Activated CD8-positive, alpha-beta T cell treated with anti-CD3 and anti-CD28 coated beads, Interleukin-2, amount 10 ng/mL, durations not matched to agents 7 days and 5 days (primary cell): Measurements from ENCODE around the gene MYO5B. TPM values are rescaled to one million over a fixed set of nuclear protein-coding genes. Genes with fewer than 3 reads are reported as not detected.

Source experiments
- ATAC-seq: fragments of 150-1000 bp; cut with Tn5 transposase; one replicate; pipeline ENCODE4 v1.10.0; 2021; ENCODE audit warnings: moderate library complexity
- CTCF ChIA-PET: fragments of 350-600 bp; sonication (Branson Sonifier 250); formaldehyde crosslinking; loops from one replicate; lab custom pipeline; 2021; ENCODE audit warnings: antibody characterized with exemption; lab: Charles Lee
- POLR2A ChIA-PET: fragments of 350-600 bp; sonication (Branson Sonifier 250); formaldehyde crosslinking; loops from one replicate; lab custom pipeline; 2021; ENCODE audit warnings: antibody characterized with exemption; lab: Charles Lee
- DNase-seq: peaks from one replicate; pipeline ENCODE4 v3.0.0-alpha.2; 2020
- H3K27ac Mint-ChIP-seq: one replicate; pipeline ENCODE4 v1.8.0; 2021; ENCODE audit warnings: mild to moderate bottlenecking, mixed read lengths
- H3K27me3 Mint-ChIP-seq: one replicate; pipeline ENCODE4 v1.8.0; 2021; ENCODE audit warnings: low read depth, mixed read lengths
- H3K36me3 Mint-ChIP-seq: one replicate; pipeline ENCODE4 v1.8.0; 2021; ENCODE audit warnings: low read depth, mixed read lengths
- H3K4me1 Mint-ChIP-seq: one replicate; pipeline ENCODE4 v1.8.0; 2021; ENCODE audit warnings: low read depth, mixed read lengths
- H3K4me3 Mint-ChIP-seq: one replicate; pipeline ENCODE4 v1.8.0; 2021; ENCODE audit warnings: mild to moderate bottlenecking, mixed read lengths
- H3K9me3 Mint-ChIP-seq: one replicate; pipeline ENCODE4 v1.8.0; 2022; ENCODE audit warnings: mixed read lengths; ENCODE audit not compliant: insufficient read depth
- total RNA-seq, 2 experiments: library from RNA; stranded (reverse); gene quantifications; one replicate each; pipeline ENCODE4 v1.2.3, GENCODE V29; 2021

The MYO5B gene
- total RNA-seq, 2 experiments from 2014 or later, result not detected

GRCh38 chr18:50187659-50188058 lies 7.3 kb downstream of the MYO5B start:
- Mint-ChIP-seq H3K4me1 (no peaks in the 10 kb centered on the region), H3K27ac (no peak overlapping the region), H3K4me3 (no peak overlapping the region), H3K9me3 (no peaks in the 10 kb centered on the region), H3K36me3 (no peaks in the 10 kb centered on the region), H3K27me3 (peaks cover 42% of the 10 kb centered on the region)
- CTCF ChIA-PET, result interaction anchor here (2.2 kb wide), 1 partner anchor 8 kb away, joined by 7 read pairs; the partner anchor contains the start of gene MYO5B
- DNase-seq (no peak), ATAC-seq (no peak)
- POLR2A ChIA-PET, result no interaction called here

GRCh38 chr18:50186385-50186784 lies 8.6 kb downstream of the MYO5B start:
- Mint-ChIP-seq H3K9me3 (no peaks in the 10 kb centered on the region), H3K4me1 (no peaks in the 10 kb centered on the region), H3K27ac (no peak overlapping the region), H3K36me3 (no peaks in the 10 kb centered on the region), H3K4me3 (no peak overlapping the region), H3K27me3 (peaks cover 36% of the 10 kb centered on the region)
- no peak for ATAC-seq
- DNase-seq, result no peak
- POLR2A ChIA-PET, result no interaction called here
- CTCF ChIA-PET, result interaction anchor here (2.2 kb wide), 1 partner anchor 9 kb away, joined by 7 read pairs; the partner anchor contains the start of gene MYO5B

- ChIA-PET POLR2A (no interaction called here), CTCF (no interaction called here)
- ATAC-seq, result no peak
- Mint-ChIP-seq H3K4me3 (no peak overlapping the region), H3K36me3 (no peaks in the 10 kb centered on the region), H3K4me1 (no peaks in the 10 kb centered on the region), H3K27me3 (peaks cover 26% of the 10 kb centered on the region), H3K9me3 (no peaks in the 10 kb centered on the region), H3K27ac (no peak overlapping the region)
- DNase-seq, result no peak
These were observed 11.4 kb downstream of the MYO5B start for GRCh38 chr18:50183556-50183955.

GRCh38 chr18:50182511-50182910 lies 12.4 kb downstream of the MYO5B start:
- Mint-ChIP-seq H3K9me3 (no peaks in the 10 kb centered on the region), H3K36me3 (no peaks in the 10 kb centered on the region), H3K27ac (no peak overlapping the region), H3K27me3 (peaks cover 35% of the 10 kb centered on the region), H3K4me3 (no peak overlapping the region), H3K4me1 (no peaks in the 10 kb centered on the region)
- POLR2A ChIA-PET, result no interaction called here
- no peak for DNase-seq
- CTCF ChIA-PET, result no interaction called here
- ATAC-seq, result no peak

- no peak overlapping the region for H3K27ac Mint-ChIP-seq
- no peaks in the 10 kb centered on the region for H3K36me3 Mint-ChIP-seq
- CTCF ChIA-PET, result interaction anchor here (0.7 kb wide), 1 partner anchor 11 kb away, joined by 4 read pairs; no protein-coding TSS in a partner anchor
- no peak for DNase-seq
- POLR2A ChIA-PET, result no interaction called here
- no peaks in the 10 kb centered on the region for H3K4me1 Mint-ChIP-seq
- H3K27me3 Mint-ChIP-seq, result peaks cover 35% of the 10 kb centered on the region
- ATAC-seq, result no peak
- no peaks in the 10 kb centered on the region for H3K9me3 Mint-ChIP-seq
- no peak overlapping the region for H3K4me3 Mint-ChIP-seq
These were observed 13.4 kb downstream of the MYO5B start for GRCh38 chr18:50181590-50181989.

- no peak overlapping the region for H3K4me3 Mint-ChIP-seq
- no peaks in the 10 kb centered on the region for H3K36me3 Mint-ChIP-seq
- no peaks in the 10 kb centered on the region for H3K9me3 Mint-ChIP-seq
- no peak for DNase-seq
- ChIA-PET CTCF (interaction anchor here (1.5 kb wide), 1 partner anchor 178 kb away, joined by 4 read pairs; no protein-coding TSS in a partner anchor), POLR2A (no interaction called here)
- no peak overlapping the region for H3K27ac Mint-ChIP-seq
- no peak for ATAC-seq
- no peaks in the 10 kb centered on the region for H3K4me1 Mint-ChIP-seq
- peaks cover 41% of the 10 kb centered on the region for H3K27me3 Mint-ChIP-seq
These were observed 15.5 kb downstream of the MYO5B start for GRCh38 chr18:50179465-50179864.

GRCh38 chr18:50177294-50177992 lies 17.5 kb downstream of the MYO5B start:
- no peaks in the 10 kb centered on the region for H3K36me3 Mint-ChIP-seq
- no peak overlapping the region for H3K4me3 Mint-ChIP-seq
- DNase-seq, result no peak
- H3K27ac Mint-ChIP-seq, result no peak overlapping the region
- H3K4me1 Mint-ChIP-seq, result no peaks in the 10 kb centered on the region
- CTCF ChIA-PET, result no interaction called here
- POLR2A ChIA-PET, result no interaction called here
- peaks cover 42% of the 10 kb centered on the region for H3K27me3 Mint-ChIP-seq
- ATAC-seq, result no peak
- no peaks in the 10 kb centered on the region for H3K9me3 Mint-ChIP-seq

GRCh38 chr18:50172367-50172766 lies 22.6 kb downstream of the MYO5B start:
- no peaks in the 10 kb centered on the region for H3K9me3 Mint-ChIP-seq
- H3K4me1 Mint-ChIP-seq, result no peaks in the 10 kb centered on the region
- DNase-seq (no peak), ATAC-seq (no peak)
- no peak overlapping the region for H3K4me3 Mint-ChIP-seq
- ChIA-PET POLR2A (no interaction called here), CTCF (no interaction called here)
- H3K36me3 Mint-ChIP-seq, result no peaks in the 10 kb centered on the region
- H3K27ac Mint-ChIP-seq, result no peak overlapping the region
- peaks cover 28% of the 10 kb centered on the region for H3K27me3 Mint-ChIP-seq

- no peaks in the 10 kb centered on the region for H3K36me3 Mint-ChIP-seq
- ChIA-PET CTCF (interaction anchor here (0.9 kb wide), 1 partner anchor 15 kb away, joined by 3 read pairs; no protein-coding TSS in a partner anchor), POLR2A (no interaction called here)
- ATAC-seq (no peak), DNase-seq (no peak)
- no peaks in the 10 kb centered on the region for H3K4me1 Mint-ChIP-seq
- peaks cover 28% of the 10 kb centered on the region for H3K27me3 Mint-ChIP-seq
- no peak overlapping the region for H3K27ac Mint-ChIP-seq
- H3K4me3 Mint-ChIP-seq, result no peak overlapping the region
- no peaks in the 10 kb centered on the region for H3K9me3 Mint-ChIP-seq
These were observed 23.5 kb downstream of the MYO5B start for GRCh38 chr18:50171406-50171805.

- Mint-ChIP-seq H3K27me3 (peaks cover 28% of the 10 kb centered on the region), H3K4me1 (no peaks in the 10 kb centered on the region), H3K4me3 (no peak overlapping the region), H3K27ac (no peak overlapping the region), H3K36me3 (no peaks in the 10 kb centered on the region), H3K9me3 (no peaks in the 10 kb centered on the region)
- ChIA-PET POLR2A (no interaction called here), CTCF (no interaction called here)
- DNase-seq (no peak), ATAC-seq (no peak)
These were observed 24.9 kb downstream of the MYO5B start for GRCh38 chr18:50170004-50170403.

- CTCF ChIA-PET, result no interaction called here
These were observed 25.8 kb downstream of the MYO5B start for GRCh38 chr18:50169149-50169548.

GRCh38 chr18:50167966-50168365 lies 27.0 kb downstream of the MYO5B start:
- Mint-ChIP-seq H3K9me3 (no peaks in the 10 kb centered on the region), H3K36me3 (no peaks in the 10 kb centered on the region), H3K4me3 (no peak overlapping the region), H3K27ac (no peak overlapping the region), H3K4me1 (no peaks in the 10 kb centered on the region), H3K27me3 (peaks cover 35% of the 10 kb centered on the region)
- ChIA-PET POLR2A (no interaction called here), CTCF (no interaction called here)
- no peak for DNase-seq
- ATAC-seq, result no peak

More at GRCh38 chr18:50169149-50169548, 25.8 kb downstream of the MYO5B start:
- no peak overlapping the region for H3K4me3 Mint-ChIP-seq
- no peaks in the 10 kb centered on the region for H3K36me3 Mint-ChIP-seq
- POLR2A ChIA-PET, result no interaction called here
- H3K27ac Mint-ChIP-seq, result no peak overlapping the region
- H3K27me3 Mint-ChIP-seq, result peaks cover 31% of the 10 kb centered on the region
- ATAC-seq, result no peak
- DNase-seq, result no peak
- no peaks in the 10 kb centered on the region for H3K4me1 Mint-ChIP-seq
- H3K9me3 Mint-ChIP-seq, result no peaks in the 10 kb centered on the region
